PC-3 (cell line): ENCODE data around the gene TRUB2. TPM values are rescaled to one million over a fixed set of nuclear protein-coding genes. Genes with fewer than 3 reads are reported as not detected.

Experiments used
- ATAC-seq: fragments of 200-7000 bp; cut with Tn5 transposase; 2 replicates; pipeline ENCODE4 v1.9.1; 2020; ENCODE audit warnings: mild to moderate bottlenecking, moderate library complexity
- BruUV-seq: library from RNA; stranded (reverse); fragments of 400-500 nt; replicated peaks from 2 replicates; lab custom pipeline; 2021; lab: Mats Ljungman, UMichigan
- CTCF ChIA-PET: fragments of 300-600 bp; sonication (Branson Sonifier 250); formaldehyde crosslinking; loops from one replicate; lab custom pipeline; 2022; ENCODE audit warnings: antibody characterized with exemption; lab: Charles Lee
- POLR2A ChIA-PET: fragments of 300-600 bp; sonication (Branson Sonifier 250); formaldehyde crosslinking; loops from one replicate; lab custom pipeline; 2022; ENCODE audit warnings: antibody characterized with exemption; ENCODE audit not compliant: unreplicated experiment; lab: Charles Lee
- DNase-seq: peaks from one replicate; pipeline ENCODE4 v3.0.0-alpha.2; 2015
- H2AFZ ChIP-seq: fragments of 300-600 bp; sonication (generic); 2 replicates; pipeline ENCODE4 v1.6.0; 2016; ENCODE audit warnings: antibody characterized with exemption, low read length
- H3F3A ChIP-seq: fragments of 300-600 bp; sonication (generic); one replicate; pipeline ENCODE4 v1.6.0; 2017; ENCODE audit warnings: antibody characterized with exemption, low read length, control low read depth, mild to moderate bottlenecking; ENCODE audit not compliant: unreplicated experiment
- H3K27ac ChIP-seq: fragments of 300-600 bp; sonication (generic); 2 replicates; pipeline ENCODE4 v1.5.1; 2016; ENCODE audit warnings: mild to moderate bottlenecking, low read length
- H3K27me3 ChIP-seq: fragments of 300-600 bp; sonication (generic); 2 replicates; pipeline ENCODE4 v1.6.1; 2016; ENCODE audit warnings: low read length, mixed read lengths
- H3K36me3 ChIP-seq: fragments of 300-600 bp; sonication (generic); 2 replicates; pipeline ENCODE4 v1.6.1; 2016; ENCODE audit warnings: low read depth, mixed run types, low read length, mixed read lengths
- H3K4me1 ChIP-seq: fragments of 300-600 bp; sonication (generic); 2 replicates; pipeline ENCODE4 v1.5.1; 2016; ENCODE audit warnings: low read length; ENCODE audit not compliant: insufficient read depth
- H3K4me2 ChIP-seq: fragments of 300-600 bp; sonication (generic); 2 replicates; pipeline ENCODE4 v1.6.0; 2016; ENCODE audit warnings: low read length
- H3K4me3 ChIP-seq: fragments of 300-600 bp; sonication (generic); 2 replicates; pipeline ENCODE4 v1.5.1; 2016; ENCODE audit warnings: mild to moderate bottlenecking, low read length, mixed read lengths
- H3K79me2 ChIP-seq: fragments of 300-600 bp; sonication (generic); 2 replicates; pipeline ENCODE4 v1.6.1; 2017; ENCODE audit warnings: low read length, mixed read lengths
- H3K9ac ChIP-seq: fragments of 300-600 bp; sonication (generic); 2 replicates; pipeline ENCODE4 v1.6.0; 2016; ENCODE audit warnings: mild to moderate bottlenecking, low read length
- H3K9me2 ChIP-seq: fragments of 300-600 bp; sonication (generic); replicated peaks from 2 replicates; pipeline ENCODE4 v1.6.1; 2016; ENCODE audit warnings: mixed run types, low read length, mixed read lengths
- H3K9me3 ChIP-seq: fragments of 300-600 bp; sonication (generic); 2 replicates; pipeline ENCODE4 v1.6.1; 2016; ENCODE audit warnings: low read length, mixed read lengths
- H4K20me1 ChIP-seq: fragments of 300-600 bp; sonication (generic); 2 replicates; pipeline ENCODE4 v1.6.1; 2016; ENCODE audit warnings: low read length, mixed read lengths
- CTCF ChIP-seq: fragments of 300-600 bp; sonication (generic); conservative IDR thresholded peaks from 2 replicates; pipeline ENCODE4 v1.5.1; 2017; ENCODE audit warnings: antibody characterized with exemption, low read depth, mild to moderate bottlenecking, low read length
- EZH2 ChIP-seq: fragments of 300-600 bp; sonication (generic); IDR thresholded peaks from one replicate; pipeline ENCODE4 v1.6.1; 2017; ENCODE audit warnings: antibody characterized with exemption, mild to moderate bottlenecking, low read length; ENCODE audit not compliant: unreplicated experiment
- EZH2phosphoT487 ChIP-seq: fragments of 300-600 bp; sonication (generic); IDR thresholded peaks from 2 replicates; pipeline ENCODE4 v1.6.1; 2018; ENCODE audit warnings: mild to moderate bottlenecking, antibody characterized with exemption, low read length, borderline replicate concordance
- intact Hi-C: fragments of 100-400 bp; cut with micrococcal nuclease; formaldehyde crosslinking; loops from 2 replicates; pipeline ENCODE4 v1.9.0; 2023
- total RNA-seq: library from RNA; depleted of rRNA; stranded (reverse); fragments of >200 nt; gene quantifications from 2 replicates; pipeline ENCODE4 v1.2.3, GENCODE V29; 2014; rRNA removed

Gene TRUB2
- total RNA-seq, 1 experiment from 2014 or later, result 24.9 TPM

GRCh38 chr9:128257086-128257825, 65.0 kb downstream of the TRUB2 start:
- Histone ChIP-seq H3K27ac (no peak overlapping the region), H2AFZ (no peak overlapping the region), H3K27me3 (no peaks in the 10 kb centered on the region), H3K9ac (no peak overlapping the region), H3K36me3 (peaks cover 3% of the 10 kb centered on the region; the same call in 1 of the 2 replicates), H3K9me2 (no peaks in the 10 kb centered on the region), H4K20me1 (no peaks in the 10 kb centered on the region), H3K4me1 (no peaks in the 10 kb centered on the region), H3K4me2 (no peak overlapping the region), H3K79me2 (no peaks in the 10 kb centered on the region), H3K4me3 (no peak overlapping the region), H3F3A (no peaks in the 10 kb centered on the region), H3K9me3 (no peaks in the 10 kb centered on the region)
- no peak for DNase-seq
- CTCF ChIA-PET, result no interaction called here
- no peak for ATAC-seq
- intact Hi-C loops, result loop anchor here (10.0 kb wide), 1 partner anchor 52 kb away; the partner anchor contains the start of gene DNM1
- no TSS peak for BruUV-seq
- POLR2A ChIA-PET, result no interaction called here
- no peak for TF ChIP-seq EZH2phosphoT487
- no peak for TF ChIP-seq CTCF
- no peak for TF ChIP-seq EZH2

Other genes with a start within 250 kb of the TRUB2 start
- gene PTGES2, start 194.7 kb downstream of the TRUB2 start, total RNA-seq, result 250 and 258 TPM in 2 replicates
- gene LCN2, start 173.0 kb downstream of the TRUB2 start, total RNA-seq, result 153 and 154 TPM in 2 replicates
- 158 and 171 TPM in 2 replicates for gene BBLN, start 162.2 kb downstream of the TRUB2 start, total RNA-seq
- 46.1 and 67.7 TPM in 2 replicates for gene CIZ1, start 130.9 kb downstream of the TRUB2 start, total RNA-seq
- gene DNM1, start 119.1 kb downstream of the TRUB2 start, total RNA-seq, result 24.1 and 36.4 TPM in 2 replicates
- 60.5 and 86.1 TPM in 2 replicates for gene GOLGA2, start 46.4 kb downstream of the TRUB2 start, total RNA-seq
- 63.1 and 66.8 TPM in 2 replicates for gene SWI5, start 46.2 kb downstream of the TRUB2 start, total RNA-seq
- 28.1 and 31.3 TPM in 2 replicates for gene COQ4, start 392 bp upstream of the TRUB2 start, total RNA-seq
- gene SLC27A4, start 18.1 kb upstream of the TRUB2 start, total RNA-seq, result 39.1 and 41.1 TPM in 2 replicates
- gene URM1, start 48.9 kb upstream of the TRUB2 start, total RNA-seq, result 29.1 and 35.7 TPM in 2 replicates
- gene CERCAM, start 98.4 kb upstream of the TRUB2 start, total RNA-seq, result 19.1 and 23.1 TPM in 2 replicates
- gene ODF2, start 133.6 kb upstream of the TRUB2 start, total RNA-seq, result 31.2 and 35.0 TPM in 2 replicates
- gene GLE1, start 182.3 kb upstream of the TRUB2 start, total RNA-seq, result 27.0 and 39.0 TPM in 2 replicates
- 221 and 251 TPM in 2 replicates for gene SPTAN1, start 230.1 kb upstream of the TRUB2 start, total RNA-seq